NAMALWA (cell line): ENCODE results near the gene QPCT.

Experiments
- DNase-seq: peaks from one replicate; pipeline ENCODE4 v3.0.0-alpha.2; 2015; ENCODE audit warnings: low spot score

QPCT gene

DNA sequence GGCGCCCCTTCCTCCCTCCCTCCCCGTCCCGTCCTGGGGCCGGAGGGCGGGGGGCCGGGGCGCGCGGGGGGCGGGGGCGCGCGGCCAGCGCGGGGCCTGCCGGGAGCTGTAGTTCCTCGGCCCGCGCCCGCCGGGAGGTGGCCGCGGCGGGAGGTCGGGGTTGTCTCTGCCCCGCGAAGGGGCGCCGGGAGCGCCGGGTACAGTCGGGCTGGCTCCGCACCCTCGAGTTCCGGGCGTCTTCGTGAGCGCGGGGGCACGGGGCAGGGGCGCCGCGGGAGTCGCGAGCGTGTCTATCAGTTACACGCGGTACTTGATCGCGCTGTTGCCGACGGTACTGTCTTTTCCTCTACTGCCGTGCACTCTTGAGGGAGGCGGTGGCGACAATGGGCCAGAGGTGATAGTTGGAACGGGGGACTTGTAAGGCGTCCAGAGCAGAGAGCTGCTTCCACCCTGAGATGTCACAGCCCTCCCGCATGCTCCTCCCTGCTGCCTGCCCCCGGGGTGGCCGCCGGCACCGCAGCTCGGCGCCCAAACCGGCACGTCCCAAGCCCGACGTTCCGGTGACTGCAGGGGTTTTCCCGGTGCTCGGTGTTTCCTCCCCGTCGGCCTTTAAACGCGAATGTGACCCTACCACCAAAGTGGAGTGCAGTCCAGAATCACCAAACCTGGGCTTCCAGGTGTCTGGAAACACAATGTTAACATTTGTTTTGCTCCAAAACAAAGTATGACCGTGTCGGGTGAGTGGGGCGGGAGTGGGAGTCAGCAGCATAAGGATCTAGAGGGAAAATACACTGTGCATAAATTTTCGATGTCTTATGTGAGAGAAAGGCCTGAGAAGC lies 19.4 kb upstream of the QPCT start, which contains the start of gene PRKD3:
PRKD3 (minus strand) TSS at position 48 of the 839 bp plus-strand sequence. CDS start 8,309 bp downstream, outside the sequence.
- DNase-seq, result peak; percentile 71

DNA sequence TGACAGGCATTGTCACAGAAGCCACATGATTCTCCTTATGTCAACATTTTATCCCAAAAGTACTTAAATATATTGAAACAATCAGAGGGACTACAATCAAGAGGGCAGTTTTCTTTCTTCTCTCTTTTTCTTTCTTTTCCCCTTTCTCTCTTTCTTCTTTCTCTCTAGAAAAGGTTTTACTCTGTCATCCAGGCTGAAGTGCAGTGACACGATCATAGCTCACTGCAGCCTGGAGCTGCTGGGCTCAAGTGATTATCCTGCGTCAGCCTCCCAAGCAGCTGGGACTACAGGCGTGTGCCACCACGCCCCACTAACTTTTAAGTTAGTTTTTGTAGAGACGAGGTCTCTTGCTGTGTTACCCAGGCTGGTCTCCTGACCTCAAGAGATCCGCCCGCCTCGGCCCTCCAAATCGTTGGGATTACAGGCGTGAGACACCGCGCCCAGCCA lies 18.8 kb upstream of the QPCT start:
- no peak for DNase-seq

DNA sequence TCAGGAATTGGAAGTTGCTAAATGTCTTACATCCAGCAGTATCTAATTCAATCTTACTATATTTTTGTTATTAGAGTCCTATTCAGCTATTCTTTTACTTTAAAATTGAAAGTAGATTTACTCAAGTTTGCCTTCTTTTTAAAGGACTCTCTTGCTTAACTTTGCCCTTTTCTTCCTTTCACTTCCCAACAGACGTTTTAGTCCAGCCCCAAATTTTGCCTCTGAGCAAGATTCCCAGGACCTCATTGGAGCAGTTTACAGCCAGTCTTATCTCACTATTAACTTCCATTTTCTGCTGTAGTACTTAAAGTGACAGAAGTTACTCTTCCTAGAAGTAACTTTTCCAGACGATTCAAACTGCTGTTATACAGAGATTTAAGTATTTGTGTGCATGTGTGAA lies 18.1 kb upstream of the QPCT start:
- DNase-seq, result no peak

DNA sequence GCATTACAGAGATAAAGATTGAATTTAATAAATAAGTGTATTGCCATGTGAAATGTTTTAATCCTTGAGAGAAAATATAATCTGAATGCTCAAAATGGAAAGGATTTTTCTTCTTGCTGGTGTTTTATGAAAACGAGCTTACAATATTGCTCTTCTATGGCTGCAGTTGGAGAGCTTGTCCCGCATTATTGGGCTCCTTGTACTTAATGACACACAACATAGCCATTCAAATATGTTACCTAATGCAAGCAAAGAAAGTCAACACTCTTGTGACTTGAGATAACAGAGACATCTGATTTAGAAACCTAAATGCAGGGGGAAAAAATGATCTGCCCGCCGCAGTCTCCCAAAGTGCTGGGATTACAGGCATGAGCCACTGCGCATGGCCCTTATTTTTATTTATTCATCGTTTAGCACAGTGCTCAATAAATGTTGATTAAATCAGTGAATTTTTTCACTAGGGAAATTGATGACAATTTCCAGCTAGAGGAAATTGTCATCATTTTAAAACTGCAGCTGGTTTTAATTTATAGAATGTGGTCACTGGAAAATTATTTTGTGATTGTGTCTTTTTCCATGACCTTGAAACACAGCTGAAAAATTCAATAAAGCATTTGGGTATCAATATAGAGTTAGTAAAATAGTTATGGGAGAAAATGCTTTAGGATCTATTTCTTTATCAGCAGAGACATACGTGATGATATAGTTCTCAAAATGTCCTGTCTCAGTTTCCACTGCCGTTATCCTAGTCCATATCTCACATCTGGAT lies 17.4 kb upstream of the QPCT start:
- DNase-seq, result no peak

DNA sequence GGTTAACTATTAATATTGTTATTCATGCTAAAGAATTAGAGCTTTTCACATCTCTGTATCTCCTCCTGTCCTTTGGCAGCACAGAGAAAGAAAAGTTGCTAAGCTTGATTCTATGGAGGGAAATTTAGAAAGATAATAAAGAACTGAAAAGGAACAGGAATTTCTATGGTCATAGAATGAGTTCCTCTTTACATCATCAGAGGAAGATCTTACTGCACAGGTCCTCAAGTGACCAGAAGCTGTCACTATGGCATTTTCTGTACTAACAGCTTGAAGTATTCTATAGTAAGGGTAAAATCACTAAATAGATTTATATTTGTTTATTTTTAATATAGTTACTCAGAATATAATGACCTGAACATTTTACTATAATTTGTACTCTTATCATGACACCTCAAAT lies 13.7 kb upstream of the QPCT start:
- no peak for DNase-seq

DNA sequence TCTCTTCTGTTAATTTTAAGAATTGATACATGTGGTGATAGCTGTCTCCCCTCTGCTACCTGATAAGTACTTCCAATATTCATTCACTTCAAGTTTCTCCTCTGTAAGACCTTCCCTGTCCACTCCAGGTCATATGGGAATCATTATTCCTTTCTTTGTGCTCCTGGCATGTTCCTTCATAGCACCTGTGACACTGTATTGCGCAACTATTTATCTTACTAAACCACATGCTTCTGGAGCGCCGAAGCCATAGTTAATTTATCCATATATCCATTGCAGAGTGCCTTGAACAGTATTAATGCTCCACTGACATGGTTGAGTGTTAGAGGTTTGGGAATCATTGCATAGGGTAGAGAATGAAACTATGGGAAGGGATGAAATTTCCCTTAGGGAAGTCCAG lies 11.9 kb upstream of the QPCT start:
- no peak for DNase-seq

DNA sequence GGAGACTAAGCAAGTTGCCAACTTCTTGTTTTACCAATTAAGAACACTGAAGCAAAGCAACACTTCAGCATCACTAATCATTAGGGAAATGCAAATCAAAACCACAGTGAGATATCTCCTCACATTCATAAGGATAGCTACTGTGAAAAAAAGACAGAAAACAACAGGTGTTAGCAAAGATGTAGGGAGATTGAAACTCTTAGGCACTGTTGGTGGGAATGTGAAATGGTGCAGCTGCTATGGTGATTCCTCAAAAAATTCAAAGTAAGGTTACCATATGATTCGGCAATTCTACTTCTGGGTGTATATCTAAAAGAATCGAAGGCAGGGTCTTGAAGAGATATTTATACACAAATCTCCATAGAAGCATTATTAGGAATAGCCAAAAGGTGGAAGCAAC lies 11.2 kb upstream of the QPCT start:
- DNase-seq, result no peak

DNA sequence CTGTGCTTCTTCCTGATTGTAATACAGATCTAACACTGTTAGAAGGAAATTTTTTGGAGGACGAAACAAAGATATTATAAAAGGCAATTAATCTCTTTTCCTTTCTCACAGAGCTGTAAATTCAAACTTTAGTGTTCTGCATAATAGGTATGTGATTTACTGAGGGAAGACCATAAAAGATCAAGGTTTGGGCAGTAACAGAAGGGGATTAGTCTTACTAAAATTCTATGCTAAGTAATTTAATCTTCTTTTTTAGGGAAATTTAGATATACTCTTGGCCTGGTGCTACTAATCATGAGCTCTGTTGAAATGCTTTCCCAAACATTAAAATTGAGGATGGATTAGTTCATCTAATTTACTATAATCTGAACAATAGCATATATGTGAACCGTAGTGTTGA lies 8.8 kb upstream of the QPCT start:
- no peak for DNase-seq

DNA sequence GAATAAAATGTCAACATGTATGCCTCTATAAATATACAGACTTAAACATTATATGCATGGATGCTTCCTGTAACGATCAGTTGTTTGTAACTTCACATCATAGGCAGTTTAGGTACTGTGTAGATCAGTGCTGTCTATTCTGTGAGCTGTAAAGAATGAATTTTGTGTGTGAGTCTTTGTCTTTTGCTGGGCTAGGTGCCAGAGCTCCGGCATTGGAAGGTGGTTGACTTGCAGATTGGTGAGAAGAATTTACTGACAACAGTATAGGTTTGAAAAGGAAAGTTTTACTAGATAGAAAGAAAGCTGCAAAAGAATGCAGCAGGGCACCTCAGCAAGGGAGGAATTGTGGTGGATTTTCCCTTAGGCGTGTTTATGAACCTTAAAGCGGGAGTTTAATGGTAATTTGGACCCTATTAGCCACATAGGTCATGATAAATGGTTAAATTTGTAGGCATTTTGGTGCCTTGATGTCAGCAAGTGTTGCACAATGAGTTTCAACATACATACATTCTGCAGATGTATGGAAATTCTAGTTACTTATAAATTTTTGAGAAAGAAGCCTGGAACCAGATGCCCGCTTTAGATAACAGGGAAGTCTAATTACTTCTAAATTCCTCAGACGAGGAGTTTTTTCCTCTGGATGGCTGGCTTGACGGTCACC lies 6.7 kb upstream of the QPCT start:
- DNase-seq, result no peak

DNA sequence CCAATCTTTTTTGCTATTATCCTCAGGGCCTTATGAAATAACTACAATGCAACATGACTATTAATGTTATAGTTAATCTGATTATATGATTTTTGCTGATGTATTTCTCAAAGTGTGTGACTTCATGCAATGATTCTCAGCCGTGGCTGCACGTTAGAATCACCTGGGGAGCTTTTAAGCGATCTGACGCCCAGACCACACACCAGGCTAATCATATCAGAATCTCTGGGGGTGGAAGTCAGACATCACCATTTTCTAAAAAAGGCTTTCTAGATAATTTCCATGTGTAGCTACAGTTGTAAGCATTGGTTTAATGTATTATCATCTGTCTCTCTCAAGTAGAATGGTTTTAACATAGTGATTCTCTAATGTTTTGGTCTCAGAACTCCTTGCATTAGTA lies 5.5 kb upstream of the QPCT start:
- DNase-seq, result no peak

DNA sequence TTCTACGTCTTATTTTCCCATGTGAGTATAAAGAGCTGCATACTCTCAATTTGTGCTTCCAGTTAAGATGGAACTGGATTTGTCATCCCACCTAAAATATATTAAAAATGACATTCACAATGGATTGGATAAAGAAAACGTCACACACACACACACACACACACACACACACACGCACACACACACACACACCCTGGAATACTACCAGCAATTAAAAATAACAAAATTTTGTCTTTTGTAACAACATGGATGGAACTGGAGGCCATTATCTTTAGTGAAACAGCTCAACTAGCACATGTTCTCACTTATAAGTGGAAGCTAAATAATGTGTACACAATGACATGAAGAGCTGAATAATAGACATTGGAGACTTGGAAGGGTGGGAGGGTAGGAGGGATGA lies 3.8 kb upstream of the QPCT start:
- DNase-seq, result no peak

DNA sequence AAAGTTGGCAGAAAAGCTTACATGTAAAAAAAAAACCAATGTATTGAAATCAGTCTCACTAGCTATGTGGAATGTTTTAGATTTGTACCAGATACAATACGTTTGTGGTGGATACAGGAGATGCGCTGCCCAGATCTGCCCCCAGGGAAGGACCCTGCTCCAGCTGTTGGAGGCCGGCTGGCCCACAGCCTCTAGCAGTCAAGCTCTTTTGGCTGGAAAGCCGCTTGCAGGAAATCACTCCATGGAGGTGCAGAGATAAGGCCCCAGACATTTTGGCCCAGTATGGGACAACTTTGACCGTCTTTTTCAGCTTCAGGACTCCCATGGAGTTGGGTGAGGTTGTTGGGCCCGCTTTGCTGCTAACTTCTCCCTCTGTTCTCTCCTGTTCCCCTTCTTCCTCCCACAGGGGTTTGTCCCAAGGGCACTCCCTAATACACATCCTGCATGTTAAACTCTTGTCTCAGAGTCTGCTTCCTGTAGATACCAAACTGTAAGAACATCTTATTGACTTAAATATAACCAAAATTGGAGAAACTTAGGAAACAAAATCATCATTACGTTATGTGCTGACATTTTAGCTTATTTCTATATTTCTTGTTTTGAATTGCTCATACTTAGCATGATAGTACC lies 1.7 kb upstream of the QPCT start:
- DNase-seq, result no peak

DNA sequence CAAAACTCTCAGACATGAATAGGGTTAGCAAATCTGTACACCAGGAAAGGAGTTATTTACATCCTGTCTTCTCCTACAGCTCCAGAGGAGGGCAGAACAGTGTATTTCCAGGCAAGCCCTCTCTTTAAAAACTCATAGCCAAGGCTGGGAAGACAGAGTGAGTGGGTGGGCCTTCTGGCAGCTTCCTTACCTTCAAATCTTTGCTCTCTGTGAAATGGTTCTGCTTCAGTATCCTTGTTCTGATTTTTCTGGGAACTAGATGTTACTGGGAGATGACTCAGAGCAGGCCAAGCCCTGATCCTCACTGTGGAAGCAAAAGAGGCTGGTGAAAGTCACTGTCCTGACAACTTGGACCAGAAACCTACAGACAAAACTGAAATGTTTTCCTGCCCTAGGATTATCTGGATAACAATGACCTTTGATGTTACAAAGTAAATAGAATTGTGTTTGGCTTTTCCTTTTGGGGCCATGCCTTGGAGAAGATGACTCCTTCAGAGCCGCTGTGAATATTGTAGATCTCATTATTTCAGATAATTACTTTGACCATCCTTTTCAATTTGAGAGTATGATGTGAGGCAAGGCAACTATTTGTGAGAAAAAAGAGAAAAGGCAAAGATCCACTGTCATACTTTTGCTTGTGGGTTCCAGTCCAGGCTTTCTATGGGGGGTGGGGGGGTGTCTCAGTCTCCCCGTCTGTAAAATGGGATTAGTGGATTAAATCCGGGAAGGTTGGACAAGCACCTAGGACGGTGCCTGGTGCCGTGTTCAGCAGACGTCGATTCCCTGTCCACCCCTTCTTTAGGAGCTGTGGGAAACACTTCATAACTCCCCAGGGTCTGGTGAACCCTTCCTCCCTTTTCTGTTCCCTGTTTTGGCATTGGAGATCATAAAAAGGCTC lies 644 bp upstream of the QPCT start:
- DNase-seq, result no peak

DNA sequence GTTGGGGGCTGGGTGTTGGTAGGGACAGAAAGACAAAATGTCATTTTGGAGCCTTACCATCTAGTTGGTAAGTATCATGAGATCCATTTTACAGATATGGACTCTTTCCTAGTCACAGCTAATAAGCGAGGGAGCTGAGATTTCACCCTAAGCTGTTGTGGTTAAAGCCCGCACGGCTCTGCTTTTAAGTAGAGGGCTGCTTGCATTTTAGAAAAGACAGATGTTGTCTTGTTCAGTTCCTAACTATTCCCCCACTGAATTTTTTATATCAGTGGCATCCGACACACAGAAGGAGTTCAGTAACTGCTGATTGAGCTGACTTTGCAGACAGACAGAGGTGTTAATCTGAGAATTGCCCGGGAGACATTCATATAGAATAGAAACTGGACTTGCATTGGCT lies 3.7 kb downstream of the QPCT start:
- DNase-seq, result no peak

DNA sequence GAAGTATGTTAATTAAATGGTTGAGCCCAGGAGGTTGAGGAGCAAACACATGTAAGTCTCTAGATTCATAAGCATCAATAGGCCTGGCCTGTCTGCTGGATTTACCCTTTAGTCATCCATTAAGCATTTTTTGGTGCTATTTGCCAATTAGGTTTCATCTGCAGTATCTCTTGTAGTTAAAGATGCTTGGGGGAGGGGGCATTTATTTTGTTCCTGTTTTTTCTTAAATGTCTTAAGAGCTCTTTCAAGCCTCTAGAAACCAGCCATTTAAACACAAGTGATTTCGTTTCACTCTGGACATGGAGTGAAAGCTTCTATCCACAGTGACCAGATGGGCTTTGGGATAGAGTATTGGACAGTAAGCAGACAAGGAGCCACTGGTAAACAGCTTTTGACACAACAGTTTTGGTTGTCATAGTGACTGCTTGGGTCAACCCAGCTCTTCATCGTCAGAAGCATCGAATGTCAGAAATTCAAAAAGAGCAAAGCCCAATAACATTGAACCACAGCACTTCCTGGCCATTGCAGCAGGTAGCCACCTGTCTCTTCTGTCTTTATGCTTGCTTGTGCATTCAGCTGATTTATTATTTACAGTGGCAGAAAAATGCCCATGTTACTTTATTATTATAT lies 4.9 kb downstream of the QPCT start:
- DNase-seq, result peak; percentile 21

DNA sequence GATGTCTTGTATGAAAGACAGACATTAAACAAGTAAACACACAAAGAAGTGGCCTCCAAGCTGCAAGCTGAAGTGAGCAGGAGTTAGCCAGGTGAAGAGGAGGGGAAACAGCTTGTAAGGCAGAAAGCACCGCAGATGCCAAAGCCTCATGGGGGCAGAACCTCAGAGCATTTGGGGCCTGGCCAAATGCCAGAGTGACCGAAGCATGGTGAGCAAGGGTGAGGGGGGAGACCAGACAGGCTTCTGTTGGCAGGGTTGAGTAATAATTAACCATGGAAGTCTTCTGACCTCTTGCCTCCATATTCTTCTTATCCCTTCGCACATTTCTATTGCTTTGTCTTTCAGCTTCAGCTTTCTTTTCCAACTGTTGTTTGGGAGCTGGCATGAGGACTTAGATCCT lies 5.6 kb downstream of the QPCT start:
- DNase-seq, result peak; percentile 50

DNA sequence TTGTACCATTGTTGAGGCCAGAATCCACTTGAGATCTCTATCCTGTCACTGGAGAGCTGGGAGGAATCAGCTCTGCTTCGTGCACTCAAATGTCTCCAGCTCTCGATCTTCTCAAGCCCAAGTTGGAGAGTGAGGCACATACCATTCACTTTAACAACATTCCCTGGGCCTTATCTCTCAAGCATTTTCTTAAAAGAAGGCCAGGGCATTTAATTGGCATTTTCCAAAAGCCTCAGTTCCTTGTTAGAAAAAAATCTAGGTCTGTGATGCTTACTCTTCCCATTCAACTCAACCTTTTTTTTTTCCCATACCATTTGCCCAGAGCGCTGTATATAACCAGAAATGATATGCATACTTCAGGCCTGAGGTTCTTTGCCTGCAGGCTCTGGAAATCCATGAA lies 10.1 kb downstream of the QPCT start:
- no peak for DNase-seq

DNA sequence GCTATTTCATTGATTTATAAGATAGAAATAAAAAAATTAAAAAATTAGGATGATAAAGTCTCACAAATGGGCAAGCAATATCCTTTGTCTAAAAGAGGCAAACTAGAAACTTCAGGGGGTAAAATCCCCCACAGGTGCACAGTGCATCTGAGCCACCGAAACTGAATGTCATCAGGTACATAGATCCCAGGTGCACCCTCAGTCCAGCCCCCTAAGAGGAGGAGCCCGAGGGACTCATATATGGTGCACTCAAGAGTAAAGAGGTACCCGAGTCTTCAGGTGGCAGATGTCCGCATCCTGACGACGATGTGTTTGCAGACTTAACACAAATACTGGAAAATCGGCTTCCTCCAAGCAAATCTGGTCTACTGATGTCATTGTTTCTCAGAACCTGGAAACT lies 11.3 kb downstream of the QPCT start:
- no peak for DNase-seq

DNA sequence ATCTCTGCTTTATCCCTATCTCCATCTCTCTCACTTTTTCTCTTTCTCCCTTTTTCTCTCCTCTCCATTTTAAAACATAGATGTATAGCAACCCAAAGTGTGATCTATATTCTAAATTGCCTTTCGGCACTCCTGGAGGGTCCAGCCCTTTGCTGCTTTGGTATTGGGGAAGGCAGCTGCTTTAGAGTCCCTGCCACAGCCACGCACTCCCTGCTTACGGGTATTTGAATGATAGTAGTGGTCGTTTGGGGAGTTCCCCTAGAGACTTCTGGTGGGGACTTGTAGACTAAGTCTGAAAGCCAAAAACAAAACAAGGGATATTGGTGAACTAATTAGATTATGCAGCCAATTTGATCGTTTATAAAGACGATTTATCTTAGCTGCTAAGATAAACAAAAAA lies 11.9 kb downstream of the QPCT start:
- no peak for DNase-seq

DNA sequence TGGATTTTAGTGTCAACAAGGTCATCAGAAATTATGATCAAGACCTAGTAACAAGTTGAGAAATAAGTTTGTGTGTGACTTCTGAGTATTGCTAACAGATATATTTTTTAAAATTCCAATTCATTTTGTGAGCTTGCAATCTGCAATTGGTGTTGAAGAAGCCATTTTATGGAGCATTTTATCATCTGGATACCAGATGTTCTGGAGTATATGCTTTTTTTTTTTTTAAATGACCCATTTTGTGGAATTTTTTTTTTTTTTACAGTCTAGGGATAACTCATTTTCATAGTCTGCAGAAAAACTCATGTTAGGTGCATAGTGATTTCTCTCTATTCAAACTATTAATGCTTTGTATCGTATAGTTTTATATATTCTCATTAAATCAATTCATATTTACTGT lies 12.6 kb downstream of the QPCT start:
- no peak for DNase-seq

DNA sequence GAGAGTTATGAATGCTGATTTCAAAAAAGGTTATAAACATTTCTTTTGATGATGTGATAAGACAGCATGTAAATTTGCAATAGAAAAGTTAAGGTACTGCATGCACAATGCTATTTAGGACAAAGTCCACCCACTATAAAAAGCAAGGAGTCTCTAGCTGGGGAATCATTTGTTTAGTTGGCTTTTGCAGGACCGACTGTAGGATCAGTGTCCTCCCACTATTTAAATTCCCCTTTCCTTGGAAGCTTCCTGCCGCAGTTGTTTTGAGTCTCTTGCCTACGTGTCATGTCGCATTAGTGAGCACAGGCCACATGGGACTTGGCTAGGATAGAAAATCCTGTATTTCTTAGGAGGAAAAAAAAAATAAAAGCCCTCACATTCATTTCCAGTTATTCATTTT lies 13.1 kb downstream of the QPCT start:
- DNase-seq, result no peak
